ENCODE data around the gene CAMK1G.

DNA sequence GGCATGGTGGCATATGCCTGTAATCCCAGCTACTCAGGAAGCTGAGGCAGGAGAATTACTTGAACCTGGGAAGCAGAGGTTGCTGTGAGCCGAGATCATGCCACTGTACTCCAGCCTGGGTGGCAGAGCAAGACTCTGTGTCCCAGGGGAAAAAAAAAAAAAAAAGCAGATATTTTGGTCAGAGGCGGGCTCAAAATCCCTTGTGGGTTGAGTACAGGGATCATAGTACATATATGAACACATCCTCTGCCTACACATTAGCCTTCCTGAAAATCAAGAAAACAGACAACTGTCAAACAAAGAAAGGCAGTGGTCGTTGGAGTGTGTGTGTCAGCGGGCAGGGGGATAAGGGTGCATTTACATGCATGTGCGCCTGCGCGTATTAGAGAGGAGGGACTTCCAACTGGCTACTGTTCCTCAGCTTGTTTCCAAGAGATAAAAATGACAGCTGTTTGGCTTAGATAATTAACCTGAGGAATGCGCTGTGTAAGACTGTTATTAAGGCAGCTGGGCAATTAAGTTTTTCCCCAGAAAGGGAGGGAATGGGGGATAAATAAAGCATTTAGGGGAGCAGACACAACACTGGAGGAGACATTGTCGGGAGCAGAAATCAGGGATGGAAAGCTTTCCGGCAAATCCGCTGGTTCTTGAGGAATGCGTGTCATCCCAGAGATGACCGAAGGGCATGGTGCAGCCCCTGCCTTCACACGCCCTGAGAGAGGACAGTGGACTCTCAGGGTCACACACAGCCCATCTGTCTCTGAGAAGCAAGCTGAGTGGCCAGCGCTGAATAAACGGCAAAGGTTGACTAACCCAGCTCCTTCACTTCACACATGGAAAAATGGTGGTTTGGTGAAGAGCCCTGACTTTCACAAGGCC is 62.3 kb downstream of the CAMK1G start:
- TF ChIP-seq, protein P1, sequence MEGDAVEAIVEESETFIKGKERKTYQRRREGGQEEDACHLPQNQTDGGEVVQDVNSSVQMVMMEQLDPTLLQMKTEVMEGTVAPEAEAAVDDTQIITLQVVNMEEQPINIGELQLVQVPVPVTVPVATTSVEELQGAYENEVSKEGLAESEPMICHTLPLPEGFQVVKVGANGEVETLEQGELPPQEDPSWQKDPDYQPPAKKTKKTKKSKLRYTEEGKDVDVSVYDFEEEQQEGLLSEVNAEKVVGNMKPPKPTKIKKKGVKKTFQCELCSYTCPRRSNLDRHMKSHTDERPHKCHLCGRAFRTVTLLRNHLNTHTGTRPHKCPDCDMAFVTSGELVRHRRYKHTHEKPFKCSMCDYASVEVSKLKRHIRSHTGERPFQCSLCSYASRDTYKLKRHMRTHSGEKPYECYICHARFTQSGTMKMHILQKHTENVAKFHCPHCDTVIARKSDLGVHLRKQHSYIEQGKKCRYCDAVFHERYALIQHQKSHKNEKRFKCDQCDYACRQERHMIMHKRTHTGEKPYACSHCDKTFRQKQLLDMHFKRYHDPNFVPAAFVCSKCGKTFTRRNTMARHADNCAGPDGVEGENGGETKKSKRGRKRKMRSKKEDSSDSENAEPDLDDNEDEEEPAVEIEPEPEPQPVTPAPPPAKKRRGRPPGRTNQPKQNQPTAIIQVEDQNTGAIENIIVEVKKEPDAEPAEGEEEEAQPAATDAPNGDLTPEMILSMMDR (conservative IDR thresholded peaks at IDR 0.05): no peak
- TF ChIP-seq EZH2 (IDR thresholded peaks at IDR 0.05; ENCODE audit: low read depth): no peak

All from PC-9 (cell line).